C4-2B (cell line): Measurements from ENCODE around the gene DNAJB12.

ENCODE experiments used
- CTCF ChIP-seq: fragments of 450-650 bp; conservative IDR thresholded peaks from 2 replicates; pipeline ENCODE4 v1.5.1; 2017; ENCODE audit warnings: mild to moderate bottlenecking
- ZFX ChIP-seq: fragments of 450-650 bp; IDR thresholded peaks from 2 replicates; pipeline ENCODE4 v1.6.1; 2017

- peak; percentile 96 for TF ChIP-seq CTCF
- no peak for TF ChIP-seq ZFX
These were observed 9.6 kb upstream of the DNAJB12 start for GRCh38 chr10:72364239-72364777.
